Aorta (tissue), 5 donors: ENCODE data around the gene RITA1. TPM values are rescaled to one million over a fixed set of nuclear protein-coding genes. Genes with fewer than 3 reads are reported as not detected.

Experiments
- ATAC-seq: fragments of 200-7000 bp; cut with Tn5 transposase; one replicate; pipeline ENCODE4 v1.9.1; 2022; ENCODE audit warnings: moderate library complexity; ENCODE audit not compliant: low FRiP score
- DNase-seq, 2 donors: peaks; one replicate each; pipeline ENCODE4 v3.0.0-alpha.2; 2020
- H3K27ac ChIP-seq, 2 donors: one replicate each; pipeline ENCODE4 v1.5.1; 2013; ENCODE audit warnings: low read length in 2 of 2, mild to moderate bottlenecking in 2 of 2, moderate library complexity in 2 of 2, control low read depth in 1 of 2, inconsistent platforms in 1 of 2, low read depth in 1 of 2
- H3K27me3 ChIP-seq, 2 donors: one replicate each; pipeline ENCODE4 v1.6.1; 2013; ENCODE audit warnings: control low read depth in 1 of 2, low read length in 1 of 2, mild to moderate bottlenecking in 1 of 2, moderate library complexity in 1 of 2; ENCODE audit not compliant: insufficient read depth in 2 of 2, control insufficient read depth in 1 of 2
- H3K36me3 ChIP-seq, 2 donors: one replicate each; pipeline ENCODE4 v1.6.1; 2013; ENCODE audit warnings: control low read depth in 1 of 2, low read length in 1 of 2, mild to moderate bottlenecking in 1 of 2; ENCODE audit not compliant: insufficient read depth in 2 of 2, control insufficient read depth in 1 of 2
- H3K4me1 ChIP-seq, 2 donors: one replicate each; pipeline ENCODE4 v1.6.1; 2013; ENCODE audit warnings: low read length in 2 of 2, control low read depth in 1 of 2, mild to moderate bottlenecking in 1 of 2, moderate library complexity in 1 of 2; ENCODE audit not compliant: insufficient read depth in 2 of 2, control insufficient read depth in 1 of 2
- H3K4me3 ChIP-seq, 2 donors: one replicate each; pipeline ENCODE4 v1.5.1; 2013; ENCODE audit warnings: low read length in 2 of 2, control low read depth in 1 of 2, mild to moderate bottlenecking in 1 of 2
- H3K9me3 ChIP-seq: one replicate; pipeline ENCODE4 v1.6.1; 2013; ENCODE audit warnings: mild to moderate bottlenecking, low read length; ENCODE audit not compliant: control insufficient read depth
- WGBS, 2 donors: extraction: QIAGEN DNeasy Blood & Tissue Kit; methylation state at CpG; one replicate each; pipeline ENCODE4 v1.1.7; 2013; 5-methylcytosine and 5-hydroxymethylcytosine counted together
- intact Hi-C, 2 donors: fragments of 100-400 bp; cut with DNase I; formaldehyde crosslinking; loops; one replicate each; pipeline versions ENCODE4 v1.14.2 to v1.15.0; 2022
- polyA plus RNA-seq, 2 donors: library from polyadenylated mRNA; stranded (reverse); fragments of 200-250 nt; gene quantifications; one replicate each; pipeline ENCODE4 v1.2.3, GENCODE V29; 2013
- total RNA-seq, 2 donors: library from RNA; stranded (reverse); fragmentation: NEBNext Ultra II Directional; extraction: Animal tissue kit (Norgen Biotek cat#: 25700); gene quantifications; one replicate each; pipeline ENCODE4 v1.2.1, GENCODE V29; 2021
- donor health status: healthy with polysubstance abuse.
- donor health status: Bipolar disorder and iron deficiency.
- donor health status: DM: no; HTN: no; CAD: no.
- donor health status: DM: no; HTN: no; CAD: no.
- donor health status: DM: yes; HTN: yes; CAD: no.

The RITA1 gene
- total and polyA plus RNA-seq, 4 donors = 6.1 to 11.5 (median 10.4) TPM

- no peaks in the 10 kb centered on the region for H3K9me3 ChIP-seq
- DNase-seq = no peak
- ATAC-seq = no peak
- intact Hi-C loops = no loop called here
- H3K27me3 ChIP-seq = no peaks in the 10 kb centered on the region
- H3K4me3 ChIP-seq = no peak overlapping the region
- no peak overlapping the region for H3K27ac ChIP-seq
- H3K4me1 ChIP-seq = no peaks in the 10 kb centered on the region
- H3K36me3 ChIP-seq = peaks cover 4 to 29% of the 10 kb centered on the region in 2 donors
- 69 to 72% methylated on average over 23 to 26 of the region's 26 CpGs for WGBS, 2 donors
Measured at GRCh38 chr12:113161415-113162016, 24.0 kb upstream of the RITA1 start.

- H3K9me3 ChIP-seq = no peaks in the 10 kb centered on the region
- H3K4me3 ChIP-seq = no peak overlapping the region
- 81 to 85% methylated on average over 24 to 25 of the region's 25 CpGs for WGBS, 2 donors
- DNase-seq (peak in 1 of 2 donors; percentile 38), ATAC-seq (no peak)
- intact Hi-C loops = no loop called here
- peaks cover 4 to 29% of the 10 kb centered on the region in 2 donors for H3K36me3 ChIP-seq
- H3K27ac ChIP-seq = no peak overlapping the region
- H3K27me3 ChIP-seq = no peaks in the 10 kb centered on the region
- no peaks in the 10 kb centered on the region for H3K4me1 ChIP-seq
Measured at GRCh38 chr12:113162102-113163029, 23.2 kb upstream of the RITA1 start.

GRCh38 chr12:113163030-113163360, 22.5 kb upstream of the RITA1 start:
- Histone ChIP-seq H3K27me3 (no peaks in the 10 kb centered on the region), H3K9me3 (no peaks in the 10 kb centered on the region), H3K4me3 (no peak overlapping the region), H3K27ac (no peak overlapping the region), H3K36me3 (peaks cover 4 to 29% of the 10 kb centered on the region in 2 donors), H3K4me1 (no peaks in the 10 kb centered on the region)
- ATAC-seq (no peak), DNase-seq (no peak)
- WGBS, 2 donors = 93 to 95% methylated on average over 12 of the region's 12 CpGs
- intact Hi-C loops = no loop called here

- Histone ChIP-seq H3K4me3 (no peak overlapping the region), H3K9me3 (no peaks in the 10 kb centered on the region), H3K27ac (no peak overlapping the region), H3K36me3 (peaks cover 6 to 29% of the 10 kb centered on the region in 2 donors), H3K4me1 (no peaks in the 10 kb centered on the region), H3K27me3 (no peaks in the 10 kb centered on the region)
- intact Hi-C loops = no loop called here
- ATAC-seq (no peak), DNase-seq (no peak)
- 96 to 98% methylated on average over 13 of the region's 13 CpGs for WGBS, 2 donors
Measured at GRCh38 chr12:113164014-113164413, 21.5 kb upstream of the RITA1 start.

GRCh38 chr12:113165521-113166450, 19.7 kb upstream of the RITA1 start:
- no peak for ATAC-seq
- intact Hi-C loops = no loop called here
- 93 to 94% methylated on average over 32 of the region's 32 CpGs for WGBS, 2 donors

GRCh38 chr12:113167868-113168267, 17.7 kb upstream of the RITA1 start:
- Histone ChIP-seq H3K4me3 (no peak overlapping the region), H3K4me1 (no peaks in the 10 kb centered on the region), H3K36me3 (peaks cover 14 to 30% of the 10 kb centered on the region in 2 donors), H3K27ac (no peak overlapping the region), H3K27me3 (no peaks in the 10 kb centered on the region), H3K9me3 (no peaks in the 10 kb centered on the region)
- 93% methylated on average over 10 of the region's 10 CpGs for WGBS, 2 donors
- ATAC-seq = no peak
- no peak for DNase-seq
- intact Hi-C loops = no loop called here

More at GRCh38 chr12:113165521-113166450, 19.7 kb upstream of the RITA1 start:
- Histone ChIP-seq H3K27me3 (no peaks in the 10 kb centered on the region), H3K4me3 (no peak overlapping the region), H3K9me3 (no peaks in the 10 kb centered on the region), H3K27ac (no peak overlapping the region), H3K4me1 (no peaks in the 10 kb centered on the region), H3K36me3 (peaks cover 8 to 29% of the 10 kb centered on the region in 2 donors)
- DNase-seq = no peak

GRCh38 chr12:113169697-113170096, 15.8 kb upstream of the RITA1 start:
- no peak overlapping the region for H3K27ac ChIP-seq
- H3K4me1 ChIP-seq = no peaks in the 10 kb centered on the region
- 92 to 94% methylated on average over 13 of the region's 13 CpGs for WGBS, 2 donors
- intact Hi-C loops = no loop called here
- DNase-seq (peak in 1 of 2 donors; percentile 36), ATAC-seq (no peak)
- H3K4me3 ChIP-seq = no peak overlapping the region
- no peaks in the 10 kb centered on the region for H3K27me3 ChIP-seq
- H3K9me3 ChIP-seq = no peaks in the 10 kb centered on the region
- H3K36me3 ChIP-seq = peaks cover 15 to 28% of the 10 kb centered on the region in 2 donors

- 89 to 90% methylated on average over 5 of the region's 5 CpGs for WGBS, 2 donors
- no peaks in the 10 kb centered on the region for H3K9me3 ChIP-seq
- ATAC-seq (no peak), DNase-seq (no peak)
- H3K27ac ChIP-seq = no peak overlapping the region
- H3K36me3 ChIP-seq = peaks cover 15 to 23% of the 10 kb centered on the region in 2 donors
- H3K4me3 ChIP-seq = no peak overlapping the region
- no peaks in the 10 kb centered on the region for H3K27me3 ChIP-seq
- H3K4me1 ChIP-seq = no peaks in the 10 kb centered on the region
- intact Hi-C loops = no loop called here
Measured at GRCh38 chr12:113170457-113170856, 15.1 kb upstream of the RITA1 start.
